ENCODE data around the gene AEBP1. TPM values are rescaled to one million over a fixed set of nuclear protein-coding genes. Genes with fewer than 3 reads are reported as not detected.

Gene AEBP1
- total and polyA plus RNA-seq, 9 donors, result 137 to 563 (median 283) TPM

GRCh38 chr7:44075296-44076075 is 28.7 kb upstream of the AEBP1 start:
- no peaks in the 10 kb centered on the region for H3K9me3 ChIP-seq
- peak in 1 of 5 donors; percentile 21 for DNase-seq
- H3K27me3 ChIP-seq, result no peaks in the 10 kb centered on the region
- H3K27ac ChIP-seq, result no peak overlapping the region
- TF ChIP-seq EP300 (IDR thresholded peaks at IDR 0.05), result no peak
- intact Hi-C loops (cut with DNase I), result loop anchor here in 2 of 4 donors (5.0 kb wide), 2 partner anchors 47 to 117 kb away; partner anchors contain the start of gene POLD2 (in 1 of the 2)
- H3K4me1 ChIP-seq (ENCODE audit: insufficient read depth), result no peaks in the 10 kb centered on the region
- WGBS, 3 donors, result 88 to 92% (median 90%) methylated on average over 17 of the region's 17 CpGs
- H3K36me3 ChIP-seq, result no peaks in the 10 kb centered on the region
- no peak overlapping the region for H3K4me3 ChIP-seq

- Histone ChIP-seq H3K4me1 (ENCODE audit: insufficient read depth) (peaks cover 4% of the 10 kb centered on the region), H3K27me3 (no peaks in the 10 kb centered on the region), H3K4me3 (no peak overlapping the region), H3K9me3 (no peaks in the 10 kb centered on the region), H3K36me3 (no peaks in the 10 kb centered on the region), H3K27ac (no peak overlapping the region)
- intact Hi-C loops (cut with DNase I), result loop anchor here in 2 of 4 donors (5.0 kb wide), 2 partner anchors 46 to 116 kb away; partner anchors contain the start of gene POLD2 (in 1 of the 2)
- no peak for TF ChIP-seq EP300 (IDR thresholded peaks at IDR 0.05)
- TF ChIP-seq, protein P1, sequence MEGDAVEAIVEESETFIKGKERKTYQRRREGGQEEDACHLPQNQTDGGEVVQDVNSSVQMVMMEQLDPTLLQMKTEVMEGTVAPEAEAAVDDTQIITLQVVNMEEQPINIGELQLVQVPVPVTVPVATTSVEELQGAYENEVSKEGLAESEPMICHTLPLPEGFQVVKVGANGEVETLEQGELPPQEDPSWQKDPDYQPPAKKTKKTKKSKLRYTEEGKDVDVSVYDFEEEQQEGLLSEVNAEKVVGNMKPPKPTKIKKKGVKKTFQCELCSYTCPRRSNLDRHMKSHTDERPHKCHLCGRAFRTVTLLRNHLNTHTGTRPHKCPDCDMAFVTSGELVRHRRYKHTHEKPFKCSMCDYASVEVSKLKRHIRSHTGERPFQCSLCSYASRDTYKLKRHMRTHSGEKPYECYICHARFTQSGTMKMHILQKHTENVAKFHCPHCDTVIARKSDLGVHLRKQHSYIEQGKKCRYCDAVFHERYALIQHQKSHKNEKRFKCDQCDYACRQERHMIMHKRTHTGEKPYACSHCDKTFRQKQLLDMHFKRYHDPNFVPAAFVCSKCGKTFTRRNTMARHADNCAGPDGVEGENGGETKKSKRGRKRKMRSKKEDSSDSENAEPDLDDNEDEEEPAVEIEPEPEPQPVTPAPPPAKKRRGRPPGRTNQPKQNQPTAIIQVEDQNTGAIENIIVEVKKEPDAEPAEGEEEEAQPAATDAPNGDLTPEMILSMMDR (IDR thresholded peaks at IDR 0.05), result no peak
- no peak for TF ChIP-seq POLR2A (IDR thresholded peaks at IDR 0.05)
- 93 to 95% (median 95%) methylated on average over 20 of the region's 20 CpGs for WGBS, 3 donors
- peak in 2 of 5 donors; percentile 21 to 33 for DNase-seq
Observed at GRCh38 chr7:44076101-44076895, 27.8 kb upstream of the AEBP1 start.

DNA sequence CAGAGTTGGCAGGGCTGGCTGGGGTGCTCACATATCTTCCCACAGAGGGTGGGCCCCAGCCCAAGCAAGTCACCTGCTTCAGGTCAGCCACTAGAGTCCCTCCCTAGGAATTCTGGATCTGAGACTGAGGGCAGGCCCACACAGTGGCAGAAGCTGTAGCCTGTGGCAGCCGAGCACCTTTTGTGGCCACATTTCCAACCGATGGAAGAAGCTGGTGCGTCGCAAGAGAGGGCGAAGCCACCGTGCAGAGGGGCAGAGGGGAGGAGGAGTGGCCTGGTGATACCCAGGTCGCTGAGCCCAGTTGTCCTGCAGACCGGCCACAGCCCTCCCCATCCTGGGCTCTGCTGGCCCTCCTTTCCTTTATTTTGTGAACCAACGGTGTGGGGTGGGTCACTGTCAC is 27.1 kb upstream of the AEBP1 start:
- 79 to 84% (median 80%) methylated on average over 9 of the region's 9 CpGs for WGBS, 3 donors
- H3K4me3 ChIP-seq, result no peak overlapping the region
- peak in 2 of 5 donors; percentile 10 to 23 for DNase-seq
- H3K27me3 ChIP-seq, result no peaks in the 10 kb centered on the region
- H3K9me3 ChIP-seq, result no peaks in the 10 kb centered on the region
- TF ChIP-seq, protein P1 (IDR thresholded peaks at IDR 0.05), result no peak
- TF ChIP-seq EP300 (IDR thresholded peaks at IDR 0.05), result no peak
- no peak for TF ChIP-seq POLR2A (IDR thresholded peaks at IDR 0.05)
- peaks cover 6% of the 10 kb centered on the region for H3K4me1 ChIP-seq (ENCODE audit: insufficient read depth)
- no peaks in the 10 kb centered on the region for H3K36me3 ChIP-seq
- intact Hi-C loops (cut with DNase I), result loop anchor here in 2 of 4 donors (5.0 kb wide), 2 partner anchors 45 to 115 kb away; partner anchors contain the start of gene POLD2 (in 1 of the 2)
- H3K27ac ChIP-seq, result no peak overlapping the region

GRCh38 chr7:44077681-44078091 is 26.5 kb upstream of the AEBP1 start:
- TF ChIP-seq POLR2A (IDR thresholded peaks at IDR 0.05) (no peak), EP300 (IDR thresholded peaks at IDR 0.05) (no peak)
- TF ChIP-seq, protein P1 (IDR thresholded peaks at IDR 0.05), result no peak
- no peak overlapping the region for H3K27ac ChIP-seq
- H3K9me3 ChIP-seq, result no peaks in the 10 kb centered on the region
- H3K4me3 ChIP-seq, result no peak overlapping the region
- 67 to 70% (median 69%) methylated on average over 5 of the region's 5 CpGs for WGBS, 3 donors
- intact Hi-C loops (cut with DNase I), result loop anchor here in 2 of 4 donors (5.0 kb wide), 2 partner anchors 45 to 115 kb away; partner anchors contain the start of gene POLD2 (in 1 of the 2)
- peak in 2 of 5 donors; percentile 11 to 29 for DNase-seq
- no peaks in the 10 kb centered on the region for H3K27me3 ChIP-seq
- H3K36me3 ChIP-seq, result no peaks in the 10 kb centered on the region
- peaks cover 6% of the 10 kb centered on the region for H3K4me1 ChIP-seq (ENCODE audit: insufficient read depth)
